Stimulated activated naive B cell treated with anti-CD40 and anti-IgM and Interleukin-4, amounts not matched to agents 10 μg/mL and 1 μg/mL and 100 μg/mL, for 72 hours (primary cell): Measurements from ENCODE around the gene EFCAB6.
A peak's percentile ranks its signal among the peaks of the same experiment; 100 is the strongest.

ENCODE experiments used
- ATAC-seq, 2 donors: fragments of 150-1000 bp; cut with Tn5 transposase; replicated peaks; 2 replicates each; pipeline ENCODE4 v1.10.0; 2021; ENCODE audit warnings: moderate library complexity in 1 of 2
- DNase-seq: peaks from one replicate; pipeline ENCODE4 v3.0.0; 2021
- H3K27ac Mint-ChIP-seq: one replicate; pipeline ENCODE4 v1.8.0; 2022; ENCODE audit warnings: mild to moderate bottlenecking, mixed read lengths
- H3K27me3 Mint-ChIP-seq, 2 donors: one replicate each; pipeline ENCODE4 v1.8.0; 2022; ENCODE audit warnings: mixed read lengths in 2 of 2
- H3K36me3 Mint-ChIP-seq, 2 donors: one replicate each; pipeline ENCODE4 v1.8.0; 2022; ENCODE audit warnings: mixed read lengths in 2 of 2, mild to moderate bottlenecking in 1 of 2
- H3K4me1 Mint-ChIP-seq, 2 donors: one replicate each; pipeline ENCODE4 v1.8.0; 2022; ENCODE audit warnings: mixed read lengths in 2 of 2, mild to moderate bottlenecking in 1 of 2
- H3K4me3 Mint-ChIP-seq, 2 donors: one replicate each; pipeline ENCODE4 v1.8.0; 2022; ENCODE audit warnings: mild to moderate bottlenecking in 2 of 2, mixed read lengths in 2 of 2, moderate library complexity in 1 of 2
- H3K9me3 Mint-ChIP-seq, 2 donors: one replicate each; pipeline ENCODE4 v1.8.0; 2022; ENCODE audit warnings: mixed read lengths in 2 of 2, mild to moderate bottlenecking in 1 of 2

The EFCAB6 gene

GRCh38 chr22:43819931-43820640 lies 8.0 kb upstream of the EFCAB6 start:
- H3K9me3 Mint-ChIP-seq: no peaks in the 10 kb centered on the region
- no peaks in the 10 kb centered on the region for H3K4me1 Mint-ChIP-seq
- ATAC-seq (no peak), DNase-seq (no peak)
- H3K27ac Mint-ChIP-seq: no peak overlapping the region
- H3K27me3 Mint-ChIP-seq: peaks cover 24 to 46% of the 10 kb centered on the region in 2 donors
- peaks cover 3% of the 10 kb centered on the region in 2 donors for H3K36me3 Mint-ChIP-seq
- no peak overlapping the region for H3K4me3 Mint-ChIP-seq

- peaks cover 0 to 4% of the 10 kb centered on the region in 2 donors for H3K4me1 Mint-ChIP-seq
- ATAC-seq: no peak
- H3K36me3 Mint-ChIP-seq: peaks cover 8 to 9% of the 10 kb centered on the region in 2 donors
- no peak overlapping the region for H3K27ac Mint-ChIP-seq
- H3K9me3 Mint-ChIP-seq: no peaks in the 10 kb centered on the region
- no peak overlapping the region for H3K4me3 Mint-ChIP-seq
- DNase-seq: no peak
- H3K27me3 Mint-ChIP-seq: peaks cover 24 to 42% of the 10 kb centered on the region in 2 donors
These were observed 7.4 kb upstream of the EFCAB6 start for GRCh38 chr22:43819421-43819921.

GRCh38 chr22:43818981-43819380 lies 6.9 kb upstream of the EFCAB6 start:
- ATAC-seq (no peak), DNase-seq (no peak)
- H3K36me3 Mint-ChIP-seq: peaks cover 11 to 14% of the 10 kb centered on the region in 2 donors
- no peaks in the 10 kb centered on the region for H3K9me3 Mint-ChIP-seq
- peaks cover 24 to 39% of the 10 kb centered on the region in 2 donors for H3K27me3 Mint-ChIP-seq
- no peak overlapping the region for H3K4me3 Mint-ChIP-seq
- peaks cover 1 to 9% of the 10 kb centered on the region in 2 donors for H3K4me1 Mint-ChIP-seq
- no peak overlapping the region for H3K27ac Mint-ChIP-seq

GRCh38 chr22:43817402-43817801 lies 5.3 kb upstream of the EFCAB6 start:
- DNase-seq (no peak), ATAC-seq (no peak)
- Mint-ChIP-seq H3K4me3 (no peak overlapping the region), H3K9me3 (no peaks in the 10 kb centered on the region), H3K27ac (no peak overlapping the region), H3K4me1 (peaks cover 10 to 21% of the 10 kb centered on the region in 2 donors), H3K36me3 (peaks cover 11 to 14% of the 10 kb centered on the region in 2 donors), H3K27me3 (peaks cover 14 to 31% of the 10 kb centered on the region in 2 donors)

GRCh38 chr22:43814264-43814663 lies 2.2 kb upstream of the EFCAB6 start:
- ATAC-seq: no peak
- Mint-ChIP-seq H3K4me1 (peaks cover 17 to 32% of the 10 kb centered on the region in 2 donors), H3K27ac (peak overlapping the region; percentile 20), H3K4me3 (no peak overlapping the region), H3K27me3 (peaks cover 0 to 4% of the 10 kb centered on the region in 2 donors), H3K36me3 (peaks cover 11 to 14% of the 10 kb centered on the region in 2 donors), H3K9me3 (no peaks in the 10 kb centered on the region)
- DNase-seq: no peak

GRCh38 chr22:43812890-43813289 lies 785 bp upstream of the EFCAB6 start:
- Mint-ChIP-seq H3K9me3 (no peaks in the 10 kb centered on the region), H3K27ac (peak overlapping the region; percentile 96), H3K4me3 (peak overlapping the region; percentile 90 to 97), H3K4me1 (peaks cover 17 to 32% of the 10 kb centered on the region in 2 donors), H3K36me3 (peaks cover 11 to 14% of the 10 kb centered on the region in 2 donors), H3K27me3 (peaks cover 6 to 7% of the 10 kb centered on the region in 2 donors)
- no peak for DNase-seq
- no peak for ATAC-seq

GRCh38 chr22:43811777-43812148 lies 342 bp downstream of the EFCAB6 start:
- ATAC-seq (peak; percentile 27 to 30), DNase-seq (no peak)
- Mint-ChIP-seq H3K4me3 (peak overlapping the region; percentile 90 to 97), H3K36me3 (peaks cover 11 to 14% of the 10 kb centered on the region in 2 donors), H3K27ac (peak overlapping the region; percentile 96), H3K9me3 (no peaks in the 10 kb centered on the region), H3K27me3 (peaks cover 6 to 11% of the 10 kb centered on the region in 2 donors), H3K4me1 (peaks cover 17 to 32% of the 10 kb centered on the region in 2 donors)

- H3K4me1 Mint-ChIP-seq: peaks cover 8% of the 10 kb centered on the region in 2 donors
- DNase-seq (peak; percentile 25), ATAC-seq (peak; percentile 56)
- H3K4me3 Mint-ChIP-seq: no peak overlapping the region
- peaks cover 9 to 14% of the 10 kb centered on the region in 2 donors for H3K9me3 Mint-ChIP-seq
- H3K27ac Mint-ChIP-seq: peak overlapping the region; percentile 83
- H3K36me3 Mint-ChIP-seq: peaks cover 10 to 15% of the 10 kb centered on the region in 2 donors
- peaks cover 29 to 61% of the 10 kb centered on the region in 2 donors for H3K27me3 Mint-ChIP-seq
These were observed 9.1 kb downstream of the EFCAB6 start for GRCh38 chr22:43802897-43803495.

- no peak overlapping the region for H3K27ac Mint-ChIP-seq
- peaks cover 31 to 56% of the 10 kb centered on the region in 2 donors for H3K27me3 Mint-ChIP-seq
- peaks cover 9 to 14% of the 10 kb centered on the region in 2 donors for H3K9me3 Mint-ChIP-seq
- ATAC-seq (no peak), DNase-seq (no peak)
- H3K4me1 Mint-ChIP-seq: peaks cover 8% of the 10 kb centered on the region in 2 donors
- H3K36me3 Mint-ChIP-seq: peaks cover 10 to 15% of the 10 kb centered on the region in 2 donors
- H3K4me3 Mint-ChIP-seq: no peak overlapping the region
These were observed 11.1 kb downstream of the EFCAB6 start for GRCh38 chr22:43800970-43801369.

GRCh38 chr22:43798492-43798891 lies 13.6 kb downstream of the EFCAB6 start:
- H3K9me3 Mint-ChIP-seq: peaks cover 9 to 14% of the 10 kb centered on the region in 2 donors
- H3K4me3 Mint-ChIP-seq: no peak overlapping the region
- peaks cover 27 to 43% of the 10 kb centered on the region in 2 donors for H3K27me3 Mint-ChIP-seq
- ATAC-seq (peak; percentile 89 to 92), DNase-seq (peak; percentile 57)
- H3K36me3 Mint-ChIP-seq: peaks cover 9 to 15% of the 10 kb centered on the region in 2 donors
- H3K27ac Mint-ChIP-seq: peak overlapping the region; percentile 20
- H3K4me1 Mint-ChIP-seq: peaks cover 8% of the 10 kb centered on the region in 2 donors

GRCh38 chr22:43796567-43796966 lies 15.5 kb downstream of the EFCAB6 start:
- peaks cover 5 to 8% of the 10 kb centered on the region in 2 donors for H3K4me1 Mint-ChIP-seq
- no peak for DNase-seq

GRCh38 chr22:43795320-43795719 lies 16.8 kb downstream of the EFCAB6 start:
- Mint-ChIP-seq H3K4me1 (peaks cover 5 to 8% of the 10 kb centered on the region in 2 donors), H3K36me3 (peaks cover 6% of the 10 kb centered on the region in 2 donors), H3K27ac (no peak overlapping the region), H3K27me3 (peaks cover 16 to 18% of the 10 kb centered on the region in 2 donors), H3K4me3 (no peak overlapping the region), H3K9me3 (peaks cover 4 to 6% of the 10 kb centered on the region in 2 donors)
- ATAC-seq: no peak
- DNase-seq: no peak

More at GRCh38 chr22:43796567-43796966, 15.5 kb downstream of the EFCAB6 start:
- no peak overlapping the region for H3K4me3 Mint-ChIP-seq
- peaks cover 22 to 30% of the 10 kb centered on the region in 2 donors for H3K27me3 Mint-ChIP-seq
- peaks cover 9 to 14% of the 10 kb centered on the region in 2 donors for H3K9me3 Mint-ChIP-seq
- no peak for ATAC-seq
- H3K36me3 Mint-ChIP-seq: peaks cover 9 to 15% of the 10 kb centered on the region in 2 donors
- no peak overlapping the region for H3K27ac Mint-ChIP-seq

GRCh38 chr22:43792905-43793304 lies 19.2 kb downstream of the EFCAB6 start:
- no peak overlapping the region for H3K4me3 Mint-ChIP-seq
- H3K36me3 Mint-ChIP-seq: no peaks in the 10 kb centered on the region
- peaks cover 9 to 22% of the 10 kb centered on the region in 2 donors for H3K27me3 Mint-ChIP-seq
- DNase-seq (no peak), ATAC-seq (no peak)
- H3K9me3 Mint-ChIP-seq: no peaks in the 10 kb centered on the region
- no peaks in the 10 kb centered on the region for H3K4me1 Mint-ChIP-seq
- H3K27ac Mint-ChIP-seq: no peak overlapping the region

- H3K27me3 Mint-ChIP-seq: peaks cover 7 to 21% of the 10 kb centered on the region in 2 donors
- ATAC-seq (peak in 1 of 2 donors; percentile 33), DNase-seq (no peak)
- peaks cover 0 to 2% of the 10 kb centered on the region in 2 donors for H3K9me3 Mint-ChIP-seq
- H3K27ac Mint-ChIP-seq: no peak overlapping the region
- H3K4me1 Mint-ChIP-seq: no peaks in the 10 kb centered on the region
- no peaks in the 10 kb centered on the region for H3K36me3 Mint-ChIP-seq
- no peak overlapping the region for H3K4me3 Mint-ChIP-seq
These were observed 22.7 kb downstream of the EFCAB6 start for GRCh38 chr22:43789452-43789851.
